SU-DHL-6 (cell line): ENCODE measurements around the gene EPYC.
"Not testable (repeated sequence)": the region's sequence is repeated elsewhere in the genome, so short reads cannot be mapped to it uniquely, and the experiment has no call there.

ENCODE experiments used
- H2AFZ ChIP-seq: fragments of 200-600 bp; sonication (generic); 2 replicates; pipeline ENCODE4 v1.6.1; 2014; ENCODE audit warnings: low read depth, mild to moderate bottlenecking, moderate library complexity, mixed read lengths, antibody characterized with exemption, low read length; ENCODE audit not compliant: severe bottlenecking
- H3F3A ChIP-seq: fragments of 200-600 bp; shearing (Covaris generic); 2 replicates; pipeline ENCODE4 v1.6.0; 2016; ENCODE audit warnings: antibody characterized with exemption, mild to moderate bottlenecking; ENCODE audit not compliant: insufficient read depth
- H3K27ac ChIP-seq: fragments of 200-600 bp; sonication (generic); 2 replicates; pipeline ENCODE4 v1.5.1; 2016; ENCODE audit warnings: low read depth, mild to moderate bottlenecking, low read length, moderate library complexity, mixed read lengths
- H3K27me3 ChIP-seq: fragments of 200-600 bp; sonication (generic), shearing (Covaris generic); 2 replicates; pipeline ENCODE4 v1.6.0; 2014; ENCODE audit warnings: mild to moderate bottlenecking, low read length
- H3K36me3 ChIP-seq: fragments of 200-600 bp; sonication (generic); 2 replicates; pipeline ENCODE4 v1.6.1; 2014; ENCODE audit warnings: mild to moderate bottlenecking, low read length, mixed read lengths
- H3K4me2 ChIP-seq: fragments of 300-600, 200-600 bp; shearing (Covaris generic), sonication (generic); 2 replicates; pipeline ENCODE4 v1.6.0; 2014; ENCODE audit warnings: low read length, low read depth, mild to moderate bottlenecking; ENCODE audit not compliant: poor library complexity, severe bottlenecking
- H3K4me3 ChIP-seq: fragments of 200-600 bp; sonication (generic); 2 replicates; pipeline ENCODE4 v1.5.1; 2014; ENCODE audit warnings: antibody characterized with exemption, low read length, mild to moderate bottlenecking, mixed read lengths; ENCODE audit not compliant: insufficient read depth, poor library complexity, severe bottlenecking
- H3K79me2 ChIP-seq: fragments of 200-600 bp; sonication (generic); 2 replicates; pipeline ENCODE4 v1.6.1; 2014; ENCODE audit warnings: mild to moderate bottlenecking, low read length, moderate library complexity; ENCODE audit not compliant: insufficient read depth
- H3K9ac ChIP-seq: fragments of 200-600 bp; sonication (generic); 2 replicates; pipeline ENCODE4 v1.7.0; 2014; ENCODE audit warnings: mild to moderate bottlenecking, low read length
- H3K9me2 ChIP-seq: fragments of 200-600 bp; sonication (generic); replicated peaks from 2 replicates; pipeline ENCODE4 v1.6.1; 2014; ENCODE audit warnings: low read length; ENCODE audit not compliant: insufficient read depth
- H3K9me3 ChIP-seq: fragments of 200-600 bp; sonication (generic); 2 replicates; pipeline ENCODE4 v1.6.1; 2014; ENCODE audit warnings: low read length, mixed read lengths; ENCODE audit not compliant: insufficient read depth
- H4K20me1 ChIP-seq: fragments of 200-600 bp; sonication (generic); 2 replicates; pipeline ENCODE4 v1.6.1; 2014; ENCODE audit warnings: low read depth, mild to moderate bottlenecking, antibody characterized with exemption, low read length, moderate library complexity, mixed read lengths
- EZH2phosphoT487 ChIP-seq: fragments of 200-600 bp; sonication (generic), shearing (Covaris generic); conservative IDR thresholded peaks from 2 replicates; pipeline ENCODE4 v1.6.1; 2018; ENCODE audit warnings: mild to moderate bottlenecking, antibody characterized with exemption, low read length, moderate library complexity, mixed read lengths
- TF ChIP-seq, protein P1 (sequence below): fragments of 200-600 bp; sonication (generic); IDR thresholded peaks from one replicate; pipeline ENCODE4 v1.5.1; 2017; ENCODE audit warnings: antibody characterized with exemption, mild to moderate bottlenecking, low read length, moderate library complexity; ENCODE audit not compliant: insufficient read depth, poor library complexity, severe bottlenecking

Gene EPYC

DNA sequence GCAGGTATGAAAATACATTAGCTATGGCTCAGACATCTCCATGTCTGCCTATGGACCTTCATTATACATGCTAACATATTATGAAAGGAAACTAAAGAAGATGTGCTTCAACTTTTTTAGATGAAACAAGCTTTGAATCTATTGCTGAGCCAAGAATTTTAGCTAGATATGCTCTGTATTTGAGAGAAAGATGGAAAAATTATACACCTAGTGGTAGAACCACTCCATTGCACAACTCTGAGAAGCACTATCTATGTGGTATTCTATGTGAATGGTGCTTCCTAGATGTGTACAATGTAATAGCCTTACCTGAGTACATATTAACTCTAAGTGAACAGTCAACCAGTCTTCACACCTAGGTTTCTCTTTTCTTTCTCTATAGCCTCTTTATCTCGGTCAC lies 17.3 kb downstream of the EPYC start:
- no peaks in the 10 kb centered on the region for H4K20me1 ChIP-seq
- no peak for TF ChIP-seq EZH2phosphoT487
- TF ChIP-seq, protein P1, sequence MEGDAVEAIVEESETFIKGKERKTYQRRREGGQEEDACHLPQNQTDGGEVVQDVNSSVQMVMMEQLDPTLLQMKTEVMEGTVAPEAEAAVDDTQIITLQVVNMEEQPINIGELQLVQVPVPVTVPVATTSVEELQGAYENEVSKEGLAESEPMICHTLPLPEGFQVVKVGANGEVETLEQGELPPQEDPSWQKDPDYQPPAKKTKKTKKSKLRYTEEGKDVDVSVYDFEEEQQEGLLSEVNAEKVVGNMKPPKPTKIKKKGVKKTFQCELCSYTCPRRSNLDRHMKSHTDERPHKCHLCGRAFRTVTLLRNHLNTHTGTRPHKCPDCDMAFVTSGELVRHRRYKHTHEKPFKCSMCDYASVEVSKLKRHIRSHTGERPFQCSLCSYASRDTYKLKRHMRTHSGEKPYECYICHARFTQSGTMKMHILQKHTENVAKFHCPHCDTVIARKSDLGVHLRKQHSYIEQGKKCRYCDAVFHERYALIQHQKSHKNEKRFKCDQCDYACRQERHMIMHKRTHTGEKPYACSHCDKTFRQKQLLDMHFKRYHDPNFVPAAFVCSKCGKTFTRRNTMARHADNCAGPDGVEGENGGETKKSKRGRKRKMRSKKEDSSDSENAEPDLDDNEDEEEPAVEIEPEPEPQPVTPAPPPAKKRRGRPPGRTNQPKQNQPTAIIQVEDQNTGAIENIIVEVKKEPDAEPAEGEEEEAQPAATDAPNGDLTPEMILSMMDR = no peak
- H2AFZ ChIP-seq = no peak overlapping the region
- H3K27ac ChIP-seq = no peak overlapping the region
- no peak overlapping the region for H3K4me2 ChIP-seq
- no peaks in the 10 kb centered on the region for H3K9me2 ChIP-seq
- no peak overlapping the region for H3K9ac ChIP-seq
- no peaks in the 10 kb centered on the region for H3K36me3 ChIP-seq
- H3K4me3 ChIP-seq = no peak overlapping the region
- H3K9me3 ChIP-seq = no peaks in the 10 kb centered on the region
- H3F3A ChIP-seq = no peaks in the 10 kb centered on the region
- no peaks in the 10 kb centered on the region for H3K27me3 ChIP-seq
- H3K79me2 ChIP-seq = no peaks in the 10 kb centered on the region

DNA sequence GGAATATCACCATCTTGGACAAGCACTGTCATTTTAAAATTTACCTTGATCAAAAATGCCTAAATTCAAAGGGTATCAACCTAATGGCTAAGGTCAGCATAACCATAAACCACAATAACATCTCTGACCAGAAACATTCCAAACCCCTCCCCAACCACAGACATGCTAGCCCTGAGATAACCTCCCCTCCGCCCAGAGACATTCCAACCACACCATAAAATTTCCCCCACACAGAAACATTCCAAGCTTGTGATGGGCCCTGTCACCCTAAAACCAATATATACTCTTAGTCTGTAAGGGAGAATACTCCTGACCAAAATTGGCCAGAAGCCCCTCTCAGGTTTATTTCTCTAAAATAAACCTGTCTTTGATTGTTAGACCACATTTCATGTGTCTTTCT lies 17.7 kb downstream of the EPYC start:
- H3K9ac ChIP-seq = no peak overlapping the region
- no peaks in the 10 kb centered on the region for H3F3A ChIP-seq
- TF ChIP-seq, protein P1 = no peak
- TF ChIP-seq EZH2phosphoT487 = no peak
- H3K79me2 ChIP-seq = no peaks in the 10 kb centered on the region
- H3K27me3 ChIP-seq = no peaks in the 10 kb centered on the region
- no peaks in the 10 kb centered on the region for H3K9me3 ChIP-seq
- no peaks in the 10 kb centered on the region for H3K9me2 ChIP-seq
- H3K4me3 ChIP-seq = no peak overlapping the region
- no peak overlapping the region for H3K27ac ChIP-seq
- H3K36me3 ChIP-seq = no peaks in the 10 kb centered on the region
- H2AFZ ChIP-seq = no peak overlapping the region
- H4K20me1 ChIP-seq = no peaks in the 10 kb centered on the region
- H3K4me2 ChIP-seq = no peak overlapping the region

DNA sequence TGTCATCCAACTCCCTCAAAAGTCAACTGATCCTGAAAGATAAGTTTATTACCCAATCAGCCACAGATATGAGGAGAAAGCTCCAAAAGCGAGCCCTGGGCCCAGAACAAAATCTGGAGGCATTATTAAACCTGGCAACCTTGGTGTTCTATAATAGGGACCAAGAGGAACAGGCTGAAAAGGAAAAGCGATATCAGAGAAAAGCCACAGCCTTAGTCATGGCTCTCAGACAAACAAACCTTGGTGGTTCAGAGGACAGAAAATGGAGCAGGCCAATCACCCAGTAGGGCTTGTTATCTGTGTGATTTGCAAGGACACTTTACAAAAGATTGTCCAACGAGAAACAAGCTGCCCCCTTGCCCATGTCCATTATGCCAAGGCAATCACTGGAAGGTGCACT lies 19.4 kb downstream of the EPYC start:
- not testable (repeated sequence) for H3K9ac ChIP-seq, H3K36me3 ChIP-seq, H3K27ac ChIP-seq, H3K27me3 ChIP-seq, H3K4me2 ChIP-seq, H3K4me3 ChIP-seq, H4K20me1 ChIP-seq, H3K79me2 ChIP-seq, H2AFZ ChIP-seq, H3F3A ChIP-seq, H3K9me3 ChIP-seq, H3K9me2 ChIP-seq

- no peaks in the 10 kb centered on the region for H3K27me3 ChIP-seq
- no peak overlapping the region for H3K9ac ChIP-seq
- no peaks in the 10 kb centered on the region for H3K79me2 ChIP-seq
- no peak overlapping the region for H3K27ac ChIP-seq
- no peaks in the 10 kb centered on the region for H3K9me2 ChIP-seq
- H3K36me3 ChIP-seq = no peaks in the 10 kb centered on the region
- H3K9me3 ChIP-seq = no peaks in the 10 kb centered on the region
- H3F3A ChIP-seq = no peaks in the 10 kb centered on the region
- no peak overlapping the region for H3K4me2 ChIP-seq
- H2AFZ ChIP-seq = no peak overlapping the region
- TF ChIP-seq, protein P1 = no peak
- no peak for TF ChIP-seq EZH2phosphoT487
- H4K20me1 ChIP-seq = no peaks in the 10 kb centered on the region
- no peak overlapping the region for H3K4me3 ChIP-seq
Observed at GRCh38 chr12:90984114-90984513, 20.7 kb downstream of the EPYC start.
